HEK293 (cell line): ENCODE data around the gene PEX10.

Experiments used
- BCL6B ChIP-seq: fragments of 450-650 bp; formaldehyde crosslinking; IDR thresholded peaks from 2 replicates; pipeline ENCODE4 v1.5.1; 2017; ENCODE audit warnings: missing biosample characterization, missing genetic modification characterization
- SP2 ChIP-seq: fragments of 450-650 bp; formaldehyde crosslinking; IDR thresholded peaks from 2 replicates; pipeline ENCODE4 v1.5.1; 2016; ENCODE audit warnings: missing biosample characterization, missing genetic modification characterization

GRCh38 chr1:2431103-2431502 lies 18.7 kb upstream of the PEX10 start:
- TF ChIP-seq BCL6B (no peak), SP2 (tag by site-specific recombination) (no peak)
